Parathyroid adenoma (tissue), 2 donors: ENCODE measurements around the gene DLGAP1.

Source experiments
- H2AFZ ChIP-seq: fragments of 300-600 bp; sonication (generic); one replicate; pipeline ENCODE4 v1.7.0; 2017; ENCODE audit warnings: antibody characterized with exemption, mild to moderate bottlenecking
- H3K27ac ChIP-seq: fragments of 300-600 bp; sonication (generic); one replicate; pipeline ENCODE4 v1.7.0; 2017
- H3K27me3 ChIP-seq: fragments of 300-600 bp; sonication (generic); one replicate; pipeline ENCODE4 v1.7.0; 2017; ENCODE audit warnings: low read length; ENCODE audit not compliant: control insufficient read depth, insufficient read depth
- H3K36me3 ChIP-seq: fragments of 300-600 bp; sonication (generic); one replicate; pipeline ENCODE4 v1.7.0; 2017; ENCODE audit warnings: low read length; ENCODE audit not compliant: control insufficient read depth, insufficient read depth
- H3K4me1 ChIP-seq: fragments of 300-600 bp; sonication (generic); one replicate; pipeline ENCODE4 v1.7.0; 2017; ENCODE audit warnings: control low read depth
- H3K4me2 ChIP-seq: fragments of 300-600 bp; sonication (generic); one replicate; pipeline ENCODE4 v1.7.0; 2017; ENCODE audit warnings: low read length
- H3K4me3 ChIP-seq: fragments of 300-600 bp; sonication (generic); one replicate; pipeline ENCODE4 v1.7.0; 2017; ENCODE audit warnings: low read depth, low read length
- H3K79me2 ChIP-seq: fragments of 300-600 bp; sonication (generic); one replicate; pipeline ENCODE4 v1.7.0; 2017; ENCODE audit warnings: control low read depth
- H3K9ac ChIP-seq: fragments of 300-600 bp; sonication (generic); one replicate; pipeline ENCODE4 v1.7.0; 2017; ENCODE audit warnings: mild to moderate bottlenecking
- H3K9me3 ChIP-seq: fragments of 300-600 bp; sonication (generic); one replicate; pipeline ENCODE4 v1.7.0; 2017; ENCODE audit warnings: low read length; ENCODE audit not compliant: control insufficient read depth
- CTCF ChIP-seq: fragments of 300-600 bp; sonication (generic); IDR thresholded peaks from one replicate; pipeline ENCODE4 v1.7.0; 2017; ENCODE audit warnings: antibody characterized with exemption, mild to moderate bottlenecking
- donor health status: primary hyperparathyroidism.

The DLGAP1 gene

DNA sequence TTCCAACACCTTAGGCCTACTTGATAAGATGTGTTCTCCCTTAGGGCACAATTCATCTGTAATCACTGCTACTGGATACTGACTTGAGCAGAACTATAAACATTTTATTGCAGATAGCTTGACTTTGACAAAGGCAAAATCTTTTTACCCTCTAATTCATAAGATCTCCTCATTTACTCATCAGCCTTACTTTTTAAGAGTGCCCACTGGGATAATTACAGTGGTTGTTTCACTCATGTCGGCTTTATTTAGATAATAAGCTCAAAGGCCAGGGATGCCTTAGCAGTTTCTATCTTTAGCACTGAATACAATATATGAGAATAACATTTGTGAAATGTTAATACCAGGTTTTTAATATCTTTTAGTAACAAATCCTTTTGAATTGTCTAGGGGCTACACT, 144.0 kb downstream of the DLGAP1 start:
- Histone ChIP-seq H3K4me3 (no peak overlapping the region), H3K4me2 (no peak overlapping the region), H3K36me3 (no peaks in the 10 kb centered on the region), H3K9ac (no peak overlapping the region), H3K27me3 (no peaks in the 10 kb centered on the region), H3K9me3 (no peaks in the 10 kb centered on the region), H3K27ac (no peak overlapping the region), H2AFZ (no peak overlapping the region), H3K4me1 (no peaks in the 10 kb centered on the region), H3K79me2 (no peaks in the 10 kb centered on the region)
- TF ChIP-seq CTCF = no peak

GRCh38 chr18:4309227-4309626, 145.9 kb downstream of the DLGAP1 start:
- Histone ChIP-seq H3K9ac (no peak overlapping the region), H3K27ac (no peak overlapping the region), H3K9me3 (no peaks in the 10 kb centered on the region), H3K4me3 (no peak overlapping the region), H3K79me2 (no peaks in the 10 kb centered on the region), H2AFZ (no peak overlapping the region), H3K36me3 (no peaks in the 10 kb centered on the region), H3K4me1 (no peaks in the 10 kb centered on the region), H3K4me2 (no peak overlapping the region), H3K27me3 (no peaks in the 10 kb centered on the region)
- no peak for TF ChIP-seq CTCF

DNA sequence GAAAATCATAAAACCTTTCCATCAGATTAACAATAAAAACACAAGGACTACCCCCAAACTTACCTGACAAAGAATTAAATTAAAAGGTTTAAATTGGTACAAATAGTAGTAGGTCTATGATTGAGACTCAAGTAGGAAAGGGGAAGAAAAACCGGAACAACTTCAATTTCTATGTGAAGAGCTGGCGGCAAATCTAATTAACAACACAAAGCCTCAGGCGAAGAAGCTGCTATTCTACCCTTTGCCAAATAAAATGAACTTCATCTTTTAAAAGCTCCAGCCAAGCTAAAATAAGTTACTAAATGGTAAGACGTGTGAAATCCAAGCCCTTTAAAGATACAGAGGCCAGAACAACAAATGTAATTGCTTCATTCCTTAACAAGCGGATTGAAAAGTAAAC, 146.5 kb downstream of the DLGAP1 start:
- H2AFZ ChIP-seq = no peak overlapping the region
- no peak overlapping the region for H3K4me2 ChIP-seq
- no peak overlapping the region for H3K9ac ChIP-seq
- no peaks in the 10 kb centered on the region for H3K4me1 ChIP-seq
- no peaks in the 10 kb centered on the region for H3K79me2 ChIP-seq
- no peak for TF ChIP-seq CTCF
- no peak overlapping the region for H3K4me3 ChIP-seq
- H3K27ac ChIP-seq = no peak overlapping the region
- H3K27me3 ChIP-seq = peaks cover 2% of the 10 kb centered on the region
- H3K9me3 ChIP-seq = no peaks in the 10 kb centered on the region
- H3K36me3 ChIP-seq = no peaks in the 10 kb centered on the region

GRCh38 chr18:4299395-4299794, 155.7 kb downstream of the DLGAP1 start:
- no peak overlapping the region for H3K4me2 ChIP-seq
- peaks cover 3% of the 10 kb centered on the region for H3K27me3 ChIP-seq
- no peak overlapping the region for H3K9ac ChIP-seq
- H3K9me3 ChIP-seq = no peaks in the 10 kb centered on the region
- no peaks in the 10 kb centered on the region for H3K36me3 ChIP-seq
- H3K4me1 ChIP-seq = no peaks in the 10 kb centered on the region
- no peaks in the 10 kb centered on the region for H3K79me2 ChIP-seq
- no peak overlapping the region for H3K4me3 ChIP-seq
- H2AFZ ChIP-seq = no peak overlapping the region
- H3K27ac ChIP-seq = no peak overlapping the region
- no peak for TF ChIP-seq CTCF

- H3K9me3 ChIP-seq = no peaks in the 10 kb centered on the region
- TF ChIP-seq CTCF = no peak
- no peak overlapping the region for H3K9ac ChIP-seq
- H3K27ac ChIP-seq = no peak overlapping the region
- H3K4me3 ChIP-seq = no peak overlapping the region
- no peaks in the 10 kb centered on the region for H3K36me3 ChIP-seq
- no peak overlapping the region for H2AFZ ChIP-seq
- H3K27me3 ChIP-seq = no peaks in the 10 kb centered on the region
- no peak overlapping the region for H3K4me2 ChIP-seq
- no peaks in the 10 kb centered on the region for H3K79me2 ChIP-seq
- H3K4me1 ChIP-seq = no peaks in the 10 kb centered on the region
These were observed 161.8 kb downstream of the DLGAP1 start for GRCh38 chr18:4293337-4293736.
